GM19238 (cell line): ENCODE results near the gene MYCBP2.
"Not testable (repeated sequence)": the region's sequence is repeated elsewhere in the genome, so short reads cannot be mapped to it uniquely, and the experiment has no call there.

Experiments
- DNase-seq: peaks from one replicate; pipeline ENCODE4 v3.0.0; 2011; ENCODE audit warnings: low spot score; ENCODE audit not compliant: insufficient read length

MYCBP2 gene

DNA sequence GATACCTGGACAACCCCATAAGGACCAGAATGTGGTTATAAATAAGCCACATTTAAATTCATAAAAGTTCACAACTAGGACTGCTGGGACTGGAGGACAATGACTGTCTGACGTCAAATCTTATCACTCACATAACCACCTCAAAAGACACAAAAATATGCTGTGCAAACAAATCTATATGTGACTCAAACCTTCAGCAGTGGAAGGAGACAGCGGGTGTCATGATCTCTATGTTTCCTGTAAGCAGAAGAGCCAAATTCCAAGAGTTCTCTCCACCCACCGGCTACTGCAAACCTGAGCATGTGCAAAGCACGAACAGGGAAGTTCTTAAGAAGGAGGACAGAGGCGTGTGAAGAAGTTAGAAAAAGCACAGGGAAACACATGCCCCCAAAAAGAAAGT is 113.2 kb downstream of the MYCBP2 start:
- DNase-seq = no peak

DNA sequence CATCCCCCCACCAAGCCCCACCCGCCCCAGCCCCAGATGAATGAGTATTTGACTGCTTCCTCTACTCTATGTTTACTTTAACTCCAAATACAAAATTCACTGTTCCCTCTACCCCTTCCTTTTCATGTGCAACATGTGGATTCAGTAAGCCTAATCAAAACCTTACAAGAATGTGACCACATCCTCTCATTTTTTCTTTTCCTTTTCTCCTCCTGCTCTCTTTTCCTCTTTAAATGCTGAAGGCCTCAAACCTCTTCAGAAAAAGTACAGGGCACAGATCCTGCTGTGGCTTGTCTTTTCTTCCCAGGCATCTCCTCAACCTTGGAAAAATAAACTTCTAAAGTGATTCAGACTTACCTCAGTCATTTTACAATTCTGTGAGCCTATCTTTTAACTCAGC is 119.0 kb downstream of the MYCBP2 start:
- no peak for DNase-seq

DNA sequence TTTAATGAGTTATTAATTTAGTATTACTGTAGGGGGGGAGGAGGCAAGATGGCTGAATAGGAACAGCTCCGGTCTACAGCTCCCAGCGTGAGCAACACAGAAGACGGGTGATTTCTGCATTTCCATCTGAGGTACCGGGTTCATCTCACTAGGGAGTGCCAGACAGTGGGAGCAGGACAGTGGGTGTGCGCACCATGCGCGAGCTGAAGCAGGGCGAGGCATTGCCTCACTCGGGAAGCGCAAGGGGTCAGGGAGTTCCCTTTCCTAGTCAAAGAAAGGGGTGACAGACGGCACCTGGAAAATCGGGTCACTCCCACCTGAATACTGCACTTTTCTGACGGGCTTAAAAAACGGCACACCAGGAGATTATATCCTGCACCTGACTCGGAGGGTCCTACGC is 127.9 kb downstream of the MYCBP2 start:
- DNase-seq = not testable (repeated sequence)

DNA sequence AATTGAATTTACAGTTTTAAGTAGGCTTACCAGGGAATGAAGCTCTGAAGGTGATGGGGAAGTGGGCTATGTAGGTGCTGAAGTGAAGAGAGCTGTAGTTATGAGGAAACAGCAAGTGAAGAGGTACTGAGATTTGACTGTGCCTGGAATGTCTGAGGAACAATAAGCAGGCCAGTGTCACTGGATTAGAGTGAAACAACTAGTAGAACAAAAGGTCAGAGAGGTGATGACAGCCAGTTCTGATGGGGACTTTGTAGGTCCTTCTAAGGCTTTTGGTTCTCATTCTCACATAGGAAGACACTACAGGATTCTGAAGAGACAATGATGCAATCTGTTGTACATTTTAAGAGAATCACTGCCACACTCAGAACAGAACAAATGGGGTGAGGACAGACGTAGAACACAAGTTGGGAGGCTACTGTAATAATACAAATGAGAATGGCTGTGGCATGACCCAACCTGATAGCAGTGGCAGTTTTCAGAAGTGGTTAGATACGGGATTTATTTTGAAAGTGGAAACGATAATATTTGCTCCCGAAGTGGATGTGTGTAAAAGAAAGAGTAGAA is 130.8 kb downstream of the MYCBP2 start:
- DNase-seq = no peak

DNA sequence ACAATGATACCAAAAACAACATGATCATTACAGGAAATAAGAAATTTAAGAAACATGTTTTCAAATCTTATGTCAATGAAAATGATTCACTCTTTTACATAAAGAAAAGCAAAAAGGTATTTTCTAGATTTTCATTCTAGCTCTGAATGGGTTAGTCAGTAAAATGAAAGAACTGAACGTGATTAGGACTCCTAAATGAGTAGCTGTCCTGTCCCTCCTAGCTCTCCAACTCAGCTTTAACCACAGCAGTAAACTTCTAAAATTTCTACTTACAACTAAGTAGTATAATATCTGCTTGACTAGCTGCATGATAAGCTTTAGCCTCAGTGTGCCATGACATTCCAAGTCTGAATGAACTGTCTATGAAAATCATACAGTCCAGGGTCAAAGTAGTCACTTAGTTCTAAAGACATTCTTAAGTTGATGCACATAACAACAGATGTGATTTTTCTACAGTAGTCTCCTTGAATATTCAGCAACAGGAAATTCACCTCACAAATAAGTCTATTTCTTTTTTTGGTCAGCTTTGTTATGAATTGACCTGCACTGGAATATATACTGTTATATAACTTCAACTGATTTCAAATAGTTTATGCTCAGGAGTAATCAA is 136.4 kb downstream of the MYCBP2 start:
- DNase-seq = no peak

DNA sequence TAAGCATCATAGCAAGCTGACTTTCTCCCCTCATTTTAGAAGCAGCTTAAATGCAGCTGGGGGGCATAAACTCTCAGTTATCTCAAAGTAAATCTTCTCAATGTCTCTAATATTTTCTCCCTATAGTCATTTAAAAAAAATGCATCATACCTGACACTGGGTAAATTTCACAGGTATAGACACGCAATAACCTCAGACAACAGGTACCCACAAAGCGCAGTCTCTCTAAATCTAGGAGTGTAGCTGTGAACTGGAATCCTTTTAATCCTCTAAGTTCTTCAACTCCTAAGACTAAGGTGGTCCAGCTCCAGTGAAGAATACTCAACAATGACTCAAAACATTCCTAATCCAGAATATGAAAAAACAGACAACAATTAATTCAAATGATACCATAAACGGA is 141.2 kb downstream of the MYCBP2 start:
- no peak for DNase-seq

DNA sequence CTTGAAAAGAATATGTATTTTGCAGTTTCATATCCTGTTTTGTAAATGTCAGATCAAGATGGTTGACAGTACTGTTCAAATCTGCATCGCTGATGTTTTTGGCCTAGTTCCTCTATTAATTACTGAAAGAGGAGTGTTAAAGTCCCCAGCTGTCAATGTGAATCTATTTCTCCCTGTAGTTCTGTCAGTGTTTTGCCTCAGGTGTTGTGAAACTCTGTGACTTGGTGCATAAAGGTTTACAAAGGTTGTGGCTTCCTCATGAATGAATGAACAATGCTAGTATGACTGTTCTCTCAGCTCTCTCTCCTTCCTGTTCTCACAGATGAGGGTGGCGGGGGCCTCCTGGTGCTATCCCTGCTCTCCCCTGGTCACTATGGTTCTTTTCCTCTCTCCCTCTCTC is 142.4 kb downstream of the MYCBP2 start:
- peak; percentile 20 for DNase-seq

DNA sequence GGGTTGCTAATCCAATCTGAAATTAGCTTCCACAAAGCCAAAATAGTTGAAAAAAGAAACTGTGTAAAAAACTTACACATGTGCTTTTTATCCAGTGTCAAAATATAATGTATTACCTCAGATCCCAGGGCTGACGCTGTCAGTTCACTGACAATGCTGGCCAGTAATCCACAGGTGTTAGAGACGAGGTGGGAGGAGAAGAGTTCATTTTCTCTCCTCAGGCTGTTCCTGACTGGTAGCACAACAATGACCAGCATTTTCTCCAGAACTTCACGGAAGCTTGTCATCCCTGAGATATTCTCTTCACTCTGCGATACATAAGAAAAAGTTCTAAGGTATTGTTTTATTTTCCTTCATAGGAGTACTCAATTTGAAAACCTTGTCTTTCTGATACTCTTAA is 146.9 kb downstream of the MYCBP2 start:
- no peak for DNase-seq

DNA sequence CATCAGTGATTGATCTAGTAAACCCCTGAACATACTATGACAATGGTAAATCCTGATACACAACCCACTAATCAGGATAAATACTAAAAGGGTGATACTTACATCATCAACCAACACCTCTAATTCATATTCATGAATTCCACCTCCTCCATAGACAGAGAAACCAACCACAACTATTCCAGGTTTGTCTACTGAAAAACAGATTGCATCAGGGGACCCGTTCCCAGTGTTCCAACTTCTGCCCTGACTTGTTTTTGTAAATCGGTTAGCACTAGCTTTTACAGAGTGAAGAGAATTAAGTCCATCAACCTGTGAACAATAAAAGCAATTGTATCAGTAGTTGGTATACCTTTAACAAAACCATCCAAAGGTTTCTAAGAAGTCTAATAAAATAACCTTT is 149.2 kb downstream of the MYCBP2 start:
- DNase-seq = no peak

DNA sequence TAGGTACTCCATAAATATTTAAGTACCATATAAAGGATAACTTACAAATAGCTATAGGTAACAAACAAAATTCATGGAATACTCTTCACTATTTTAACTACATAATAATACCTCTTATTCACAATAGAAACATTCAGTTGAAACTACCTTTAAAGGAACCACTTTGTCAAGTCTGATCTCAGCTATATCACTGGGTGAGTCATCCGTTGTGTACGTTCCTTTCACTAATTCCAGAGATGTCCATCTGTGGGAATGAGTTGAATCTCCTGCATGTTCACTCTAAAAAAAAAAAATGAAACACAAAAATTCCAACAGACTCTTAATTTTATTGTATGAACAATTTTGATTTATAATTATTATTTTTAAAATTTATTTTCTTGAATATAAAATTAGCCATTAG is 150.5 kb downstream of the MYCBP2 start:
- DNase-seq = no peak

DNA sequence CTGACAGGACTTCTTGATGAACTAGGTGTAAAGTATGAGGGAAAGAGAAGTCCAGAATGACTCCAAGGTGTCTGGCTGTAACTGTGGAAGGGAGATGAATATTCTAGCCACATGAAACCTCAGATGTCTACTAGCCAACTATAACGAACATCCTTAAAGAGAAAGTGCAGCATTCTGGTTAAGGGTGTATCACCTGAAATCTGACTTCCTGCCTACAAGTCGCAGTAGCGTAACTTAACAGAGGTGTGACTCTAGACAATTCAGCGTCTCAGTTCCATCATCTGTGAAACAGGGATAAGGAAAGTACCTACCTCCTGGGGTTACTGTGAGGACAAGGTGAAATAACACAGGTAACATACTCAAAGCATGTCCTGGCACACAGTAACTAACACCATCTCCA is 154.2 kb downstream of the MYCBP2 start:
- no peak for DNase-seq

DNA sequence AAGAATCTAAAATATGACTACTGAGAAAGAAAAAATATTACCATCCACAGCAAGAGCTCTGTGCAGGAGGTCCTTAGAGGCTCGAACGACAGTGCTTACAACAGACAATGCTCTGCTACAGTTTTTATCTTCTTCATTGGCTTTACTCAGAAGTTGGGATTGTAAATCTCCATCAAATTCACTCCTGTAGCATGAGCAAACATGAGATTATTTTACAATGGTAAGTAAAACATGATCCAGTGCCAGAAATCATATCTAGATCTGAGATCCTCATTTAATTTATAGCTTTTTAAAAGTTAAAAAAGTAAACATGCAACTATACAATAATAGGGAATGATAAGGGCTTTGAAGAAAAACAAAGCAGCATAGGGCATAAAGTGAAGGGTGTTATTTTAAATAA is 155.4 kb downstream of the MYCBP2 start:
- no peak for DNase-seq

DNA sequence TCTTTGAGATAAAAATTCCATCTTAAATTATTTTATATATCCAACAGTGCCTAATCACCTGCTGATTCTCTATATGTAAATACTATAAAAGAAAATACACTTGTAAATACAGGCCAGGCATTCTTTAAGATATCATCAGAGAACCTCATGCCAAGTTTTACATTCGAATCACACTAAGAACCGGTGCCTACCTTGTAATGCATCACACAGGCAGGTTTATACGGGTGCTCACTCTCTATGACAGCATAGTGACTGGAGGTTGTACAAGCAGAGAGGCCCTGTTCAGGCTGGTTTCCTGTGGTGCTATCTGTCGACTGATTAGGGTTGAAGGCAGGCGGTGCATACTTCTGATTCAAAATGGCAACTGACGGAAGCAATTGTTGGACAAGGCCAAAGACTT is 158.7 kb downstream of the MYCBP2 start:
- DNase-seq = no peak

DNA sequence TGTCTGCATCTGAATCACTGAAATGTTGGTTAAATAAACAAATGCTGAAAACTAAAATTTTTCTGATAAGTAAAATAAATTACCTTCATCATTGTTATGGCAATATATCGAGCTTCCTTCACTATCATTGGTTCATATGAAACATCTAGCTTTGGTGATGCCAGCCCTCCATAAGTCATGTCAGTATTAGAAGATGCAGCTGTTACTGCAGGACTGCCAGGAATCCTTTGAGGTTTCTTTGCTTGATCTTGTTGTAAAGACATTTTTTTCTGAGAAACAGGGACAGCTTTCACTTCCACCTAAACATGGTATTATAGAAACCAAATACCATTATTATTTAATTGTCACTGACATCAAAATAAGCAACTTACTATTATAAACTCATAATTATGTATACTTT is 176.2 kb downstream of the MYCBP2 start:
- DNase-seq = no peak

DNA sequence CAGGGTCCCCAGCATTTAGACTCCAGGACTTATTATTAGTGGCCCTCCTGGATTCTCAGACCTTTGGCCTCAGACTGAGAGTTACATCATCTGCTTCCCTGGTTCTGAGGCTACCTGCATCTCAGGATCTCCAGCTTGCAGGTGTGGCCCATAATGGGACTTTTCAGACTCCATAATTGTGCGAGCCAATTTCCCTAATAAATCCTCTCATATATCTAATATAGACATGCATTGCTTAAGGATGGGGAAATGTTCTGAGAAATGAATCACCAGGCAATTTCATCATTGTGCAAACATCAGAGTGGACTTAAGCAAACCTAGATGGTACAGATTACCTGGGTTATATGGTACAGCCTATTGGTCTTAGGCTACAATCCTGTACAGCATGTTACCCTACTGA is 183.5 kb downstream of the MYCBP2 start:
- no peak for DNase-seq

DNA sequence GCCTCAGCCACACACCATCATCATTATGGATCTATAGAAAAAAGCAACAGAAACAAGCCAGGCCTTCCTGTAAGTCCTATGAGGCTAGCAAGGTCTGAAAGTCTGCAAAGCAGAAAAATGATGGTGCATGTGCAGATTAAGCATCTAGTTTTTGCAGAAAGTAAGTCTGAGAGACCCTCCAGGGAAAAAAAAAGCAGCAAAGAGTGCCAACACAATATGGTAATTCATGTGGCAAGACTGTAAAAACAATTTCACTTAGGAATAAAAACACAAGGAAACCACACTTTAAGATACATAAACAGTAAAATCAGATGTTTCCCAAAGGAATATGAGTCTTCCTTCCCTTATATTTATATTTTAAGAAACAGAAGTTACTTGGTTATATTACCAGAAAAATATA is 187.6 kb downstream of the MYCBP2 start:
- DNase-seq = no peak

DNA sequence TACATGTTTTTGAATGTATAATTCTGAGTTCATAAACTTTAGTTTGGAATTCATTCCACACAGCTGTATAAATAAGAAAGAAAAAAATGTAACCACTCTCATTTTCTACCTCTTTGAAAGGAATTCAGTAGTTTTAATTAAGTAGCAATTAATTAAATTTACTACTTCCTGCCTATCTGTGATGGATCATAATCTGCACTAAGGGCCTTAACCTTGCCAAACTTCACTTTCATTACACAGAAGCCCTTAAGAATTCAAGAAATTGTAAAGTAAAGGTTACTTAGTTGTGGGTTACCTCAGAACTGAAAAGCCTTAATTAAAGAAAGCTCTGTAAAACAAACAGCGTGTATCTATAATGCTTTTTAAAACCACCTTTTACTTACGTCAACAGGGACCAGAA is 188.1 kb downstream of the MYCBP2 start:
- no peak for DNase-seq

DNA sequence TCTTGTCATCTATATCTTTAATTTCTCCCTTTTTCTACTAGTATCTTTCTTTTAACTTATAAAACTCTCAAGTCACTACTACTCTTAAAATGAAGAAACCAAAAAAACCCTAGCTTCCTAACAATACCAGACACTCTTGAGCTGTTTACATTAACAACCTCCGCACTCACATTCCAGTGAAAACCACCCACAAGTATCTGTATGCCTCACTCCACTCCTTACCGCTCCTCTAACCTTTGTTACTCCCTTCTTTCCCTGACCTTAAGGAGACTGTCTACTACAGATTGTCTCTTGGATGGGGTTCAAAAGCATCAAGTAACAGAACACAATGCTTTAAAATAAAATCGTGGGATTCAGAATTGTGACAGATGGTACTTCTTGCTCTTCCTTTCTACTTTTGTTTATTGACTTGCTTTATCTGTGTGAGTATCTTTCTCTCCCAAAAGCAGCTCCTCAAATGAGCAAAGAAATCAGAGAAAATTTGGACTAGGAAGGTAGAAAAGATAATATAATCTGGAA is 189.9 kb downstream of the MYCBP2 start:
- DNase-seq = no peak

DNA sequence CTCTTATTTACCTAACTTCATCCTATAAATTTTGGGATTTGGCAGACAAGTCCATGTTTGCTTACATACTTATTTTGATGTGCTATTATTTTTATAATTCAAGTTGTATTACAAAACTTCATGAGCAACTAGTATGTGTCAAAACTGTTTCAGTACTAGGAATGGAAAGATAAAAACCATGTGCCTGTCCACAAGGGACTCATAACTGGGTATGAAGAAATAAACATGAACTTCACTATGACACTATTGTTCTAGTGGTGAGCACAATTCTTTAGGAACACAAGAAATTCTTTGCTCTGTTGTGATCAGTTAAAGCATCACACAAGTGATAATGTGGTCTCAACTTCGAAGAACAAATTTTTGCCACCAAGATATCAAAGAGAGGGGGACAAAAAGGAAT is 202.5 kb downstream of the MYCBP2 start:
- no peak for DNase-seq

DNA sequence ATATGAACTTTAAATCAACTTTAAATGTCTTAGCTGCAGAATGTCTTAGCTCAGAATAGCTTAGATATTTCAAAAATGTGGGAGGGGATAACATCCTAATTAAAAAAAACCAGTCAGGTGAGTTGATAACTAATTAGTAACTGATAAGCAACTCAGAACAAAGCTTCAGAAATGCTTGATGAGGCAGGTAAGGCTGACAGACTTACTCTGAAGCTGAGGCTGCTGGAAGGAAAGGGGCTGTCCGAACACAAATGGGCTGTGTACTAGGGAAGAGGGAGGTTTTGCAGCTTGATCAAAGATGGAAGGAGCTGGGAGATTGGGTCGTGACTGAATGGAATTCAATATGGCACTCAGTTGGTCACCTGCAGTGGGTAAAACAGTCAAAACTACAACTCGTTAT is 208.8 kb downstream of the MYCBP2 start:
- DNase-seq = no peak

DNA sequence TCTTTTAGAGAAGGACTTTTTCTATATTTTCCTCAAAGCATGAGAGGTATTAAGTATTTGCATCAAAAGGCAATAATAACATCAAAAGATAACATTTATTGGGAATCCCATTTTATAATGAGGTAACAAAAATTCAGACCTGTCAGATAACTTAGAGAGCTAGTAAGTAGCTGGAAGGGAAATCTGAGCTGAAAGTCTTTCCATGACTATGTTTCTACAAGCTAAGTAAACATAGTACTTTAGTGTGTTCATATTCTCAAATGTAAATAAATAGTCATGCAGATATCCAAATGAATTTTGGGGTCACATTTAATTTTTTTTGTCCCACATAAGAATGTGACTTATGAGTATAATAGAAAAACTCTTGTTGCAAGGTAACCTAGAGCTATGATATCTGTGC is 212.6 kb downstream of the MYCBP2 start:
- no peak for DNase-seq

DNA sequence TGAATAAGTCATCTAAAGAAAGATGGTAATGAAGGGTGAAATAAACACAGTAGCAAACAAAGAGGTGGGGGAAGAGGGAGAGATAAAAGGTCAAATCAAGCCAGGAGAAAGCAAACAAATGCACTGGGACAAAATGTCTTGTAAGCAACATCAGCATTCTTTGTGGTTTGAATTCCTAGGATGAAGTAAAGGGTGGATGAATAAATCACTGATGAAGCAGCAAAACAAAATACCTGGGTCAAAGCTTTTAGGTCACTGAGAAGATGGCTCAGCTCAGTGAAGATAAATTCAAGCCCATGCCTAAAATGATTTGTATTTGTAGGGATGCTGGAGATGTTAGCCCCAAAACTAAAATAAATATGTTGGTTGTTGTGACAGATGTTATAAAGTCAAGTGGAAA is 213.4 kb downstream of the MYCBP2 start:
- DNase-seq = no peak

DNA sequence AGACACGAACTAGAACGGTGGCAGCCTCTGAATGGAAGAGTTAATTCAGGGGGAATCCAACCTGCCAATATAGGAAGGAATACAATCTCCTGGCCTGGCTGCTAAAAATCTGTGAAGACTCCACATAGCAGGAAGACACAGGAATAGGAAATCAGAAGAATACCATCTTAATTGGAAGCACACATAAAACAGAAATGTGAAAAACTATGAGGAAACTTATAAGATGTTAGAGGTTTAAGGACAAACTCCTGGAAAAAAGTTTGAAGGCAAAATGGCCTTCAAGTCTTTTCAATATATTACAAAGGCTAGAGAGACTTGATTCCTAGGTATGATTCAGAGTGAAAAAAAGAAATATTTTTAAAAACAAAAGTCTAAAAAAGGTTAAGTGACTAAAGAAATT is 221.8 kb downstream of the MYCBP2 start:
- no peak for DNase-seq

DNA sequence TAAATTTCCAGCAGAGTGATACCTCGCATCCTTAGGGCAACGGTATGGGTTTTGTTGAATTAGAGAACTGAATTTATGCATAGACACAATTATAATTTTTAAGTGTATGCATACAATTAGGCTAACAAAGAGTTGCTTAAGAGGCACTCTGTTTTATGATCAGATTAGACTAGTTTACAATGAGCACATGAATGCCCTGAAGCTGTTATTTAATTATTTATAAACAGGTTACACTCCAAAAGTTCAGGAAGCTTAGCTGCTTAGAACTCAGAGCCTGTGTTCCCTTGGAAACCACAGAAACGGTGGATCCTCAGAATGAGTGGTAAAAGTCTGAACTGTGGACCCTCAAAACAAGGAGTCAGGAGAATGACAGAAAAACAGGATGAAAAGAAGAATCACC is 227.5 kb downstream of the MYCBP2 start:
- DNase-seq = no peak
